ENCODE data around the gene ARR3.
"Not testable (repeated sequence)": the region's sequence is repeated elsewhere in the genome, so short reads cannot be mapped to it uniquely, and the experiment has no call there.

ARR3 gene

GRCh38 chrX:70313503-70313902, 45.4 kb downstream of the ARR3 start:
- peaks cover 18% of the 10 kb centered on the region for H3K36me3 ChIP-seq (ENCODE audit: insufficient read depth, insufficient read length, low read length)
- TF ChIP-seq SUZ12 (IDR thresholded peaks at IDR 0.05; ENCODE audit: extremely low read depth, insufficient read depth, insufficient read length) (no peak), YY1 (IDR thresholded peaks at IDR 0.05; ENCODE audit: insufficient read depth, insufficient read length) (no peak), ZNF274 (IDR thresholded peaks at IDR 0.05; ENCODE audit: low read depth, low read length) (no peak)

GRCh38 chrX:70322784-70323183, 54.6 kb downstream of the ARR3 start:
- H3K4me1 ChIP-seq (ENCODE audit: insufficient read depth, insufficient read length), result no peaks in the 10 kb centered on the region
- no peak overlapping the region for H3K9ac ChIP-seq (ENCODE audit: insufficient read length, low read depth)
- no peak for DNase-seq (ENCODE audit: low read depth, low spot score)
- H3K9me3 ChIP-seq (ENCODE audit: insufficient read depth, low read length), result no peaks in the 10 kb centered on the region
- H3K27me3 ChIP-seq (ENCODE audit: insufficient read depth, insufficient read length), result no peaks in the 10 kb centered on the region
- H3K4me3 ChIP-seq (ENCODE audit: insufficient read length, low read depth), result no peak overlapping the region
- peaks cover 9% of the 10 kb centered on the region for H3K36me3 ChIP-seq (ENCODE audit: insufficient read depth, insufficient read length, low read length)
- TF ChIP-seq YY1 (IDR thresholded peaks at IDR 0.05; ENCODE audit: insufficient read depth, insufficient read length), result no peak
- no peak for TF ChIP-seq ZNF274 (IDR thresholded peaks at IDR 0.05; ENCODE audit: low read depth, low read length)

More at GRCh38 chrX:70313503-70313902, 45.4 kb downstream of the ARR3 start:
- no peak for DNase-seq (ENCODE audit: low read depth, low spot score)
- no peaks in the 10 kb centered on the region for H3K4me1 ChIP-seq (ENCODE audit: insufficient read depth, insufficient read length)
- H3K27me3 ChIP-seq (ENCODE audit: insufficient read depth, insufficient read length), result no peaks in the 10 kb centered on the region
- H3K9ac ChIP-seq (ENCODE audit: insufficient read length, low read depth), result no peak overlapping the region
- H3K4me3 ChIP-seq (ENCODE audit: insufficient read length, low read depth), result no peak overlapping the region
- no peaks in the 10 kb centered on the region; the same call in 1 of the 2 replicates for H3K9me3 ChIP-seq (ENCODE audit: insufficient read depth, low read length)

- not testable (repeated sequence) for H3K27me3 ChIP-seq (ENCODE audit: insufficient read depth, insufficient read length); H3K4me1 ChIP-seq (ENCODE audit: insufficient read depth, insufficient read length)
Observed at GRCh38 chrX:70323628-70324027, 55.5 kb downstream of the ARR3 start.

GRCh38 chrX:70324326-70324725, 56.2 kb downstream of the ARR3 start:
- TF ChIP-seq YY1 (IDR thresholded peaks at IDR 0.05; ENCODE audit: insufficient read depth, insufficient read length) (no peak), ZNF274 (IDR thresholded peaks at IDR 0.05; ENCODE audit: low read depth, low read length) (no peak), SUZ12 (IDR thresholded peaks at IDR 0.05; ENCODE audit: extremely low read depth, insufficient read depth, insufficient read length) (no peak)
- no peak for DNase-seq (ENCODE audit: low read depth, low spot score)
- Histone ChIP-seq H3K4me3 (ENCODE audit: insufficient read length, low read depth) (no peak overlapping the region), H3K9ac (ENCODE audit: insufficient read length, low read depth) (no peak overlapping the region), H3K27me3 (ENCODE audit: insufficient read depth, insufficient read length) (no peaks in the 10 kb centered on the region), H3K36me3 (ENCODE audit: insufficient read depth, insufficient read length, low read length) (peaks cover 15% of the 10 kb centered on the region), H3K4me1 (ENCODE audit: insufficient read depth, insufficient read length) (no peaks in the 10 kb centered on the region), H3K9me3 (ENCODE audit: insufficient read depth, low read length) (no peaks in the 10 kb centered on the region)

More at GRCh38 chrX:70323628-70324027, 55.5 kb downstream of the ARR3 start:
- H3K4me3 ChIP-seq (ENCODE audit: insufficient read length, low read depth); DNase-seq (ENCODE audit: low read depth, low spot score); H3K9ac ChIP-seq (ENCODE audit: insufficient read length, low read depth); H3K9me3 ChIP-seq (ENCODE audit: insufficient read depth, low read length): not testable (repeated sequence)
- peaks cover 11% of the 10 kb centered on the region for H3K36me3 ChIP-seq (ENCODE audit: insufficient read depth, insufficient read length, low read length)

- Histone ChIP-seq H3K4me3 (ENCODE audit: insufficient read length, low read depth) (no peak overlapping the region), H3K36me3 (ENCODE audit: insufficient read depth, insufficient read length, low read length) (peaks cover 61% of the 10 kb centered on the region), H3K27me3 (ENCODE audit: insufficient read depth, insufficient read length) (no peaks in the 10 kb centered on the region), H3K9me3 (ENCODE audit: insufficient read depth, low read length) (no peaks in the 10 kb centered on the region), H3K9ac (ENCODE audit: insufficient read length, low read depth) (no peak overlapping the region), H3K4me1 (ENCODE audit: insufficient read depth, insufficient read length) (no peaks in the 10 kb centered on the region)
- TF ChIP-seq SUZ12 (IDR thresholded peaks at IDR 0.05; ENCODE audit: extremely low read depth, insufficient read depth, insufficient read length) (no peak), ZNF274 (IDR thresholded peaks at IDR 0.05; ENCODE audit: low read depth, low read length) (no peak), YY1 (IDR thresholded peaks at IDR 0.05; ENCODE audit: insufficient read depth, insufficient read length) (no peak)
- DNase-seq (ENCODE audit: low read depth, low spot score), result no peak
Observed at GRCh38 chrX:70331161-70331560, 63.0 kb downstream of the ARR3 start.
